Mesenchymal stem cell (in vitro differentiated cells and primary cell): Measurements from ENCODE around the gene NUDT4.
"Not testable (repeated sequence)": the region's sequence is repeated elsewhere in the genome, so short reads cannot be mapped to it uniquely, and the experiment has no call there.

Source experiments
- DNase-seq: peaks from one replicate; pipeline ENCODE4 v3.0.0-alpha.2; 2013
- H2AFZ ChIP-seq: one replicate; pipeline ENCODE4 v1.6.1; 2013; ENCODE audit warnings: low read depth, mild to moderate bottlenecking, control low read depth, inconsistent platforms, low read length, moderate library complexity
- H2AK5ac ChIP-seq: 2 replicates; pipeline ENCODE4 v1.6.1; 2013; ENCODE audit warnings: low read length, moderate library complexity, mild to moderate bottlenecking, inconsistent platforms; ENCODE audit not compliant: severe bottlenecking
- H2BK120ac ChIP-seq: one replicate; pipeline ENCODE4 v1.6.1; 2013; ENCODE audit warnings: low read depth, mild to moderate bottlenecking, inconsistent platforms, low read length, moderate library complexity
- H2BK12ac ChIP-seq, 2 experiments: one replicate each; pipeline ENCODE4 v1.6.1; 2013; ENCODE audit warnings: inconsistent platforms in 2 of 2, low read length in 2 of 2, mild to moderate bottlenecking in 2 of 2, moderate library complexity in 2 of 2, control low read depth in 1 of 2
- H2BK15ac ChIP-seq: one replicate; pipeline ENCODE4 v1.6.1; 2013; ENCODE audit warnings: mild to moderate bottlenecking, low read depth, inconsistent platforms; ENCODE audit not compliant: poor library complexity, severe bottlenecking
- H2BK5ac ChIP-seq: 2 replicates; pipeline ENCODE4 v1.6.1; 2013; ENCODE audit warnings: low read depth, mild to moderate bottlenecking, low read length, control low read depth, inconsistent platforms; ENCODE audit not compliant: poor library complexity, severe bottlenecking
- H3K14ac ChIP-seq, 2 experiments: one replicate each; pipeline ENCODE4 v1.6.1; 2013; ENCODE audit warnings: inconsistent platforms in 2 of 2, low read length in 2 of 2, control low read depth in 1 of 2, mild to moderate bottlenecking in 1 of 2, moderate library complexity in 1 of 2
- H3K18ac ChIP-seq, 2 experiments: one replicate each; pipeline ENCODE4 v1.6.1; 2013; ENCODE audit warnings: inconsistent platforms in 2 of 2, low read length in 2 of 2, control low read depth in 1 of 2, low read depth in 1 of 2, mild to moderate bottlenecking in 1 of 2
- H3K23ac ChIP-seq, 2 experiments: one replicate each; pipeline ENCODE4 v1.6.1; 2013; ENCODE audit warnings: inconsistent platforms in 2 of 2, low read length in 2 of 2, mild to moderate bottlenecking in 2 of 2, moderate library complexity in 2 of 2, control low read depth in 1 of 2
- H3K27ac ChIP-seq: 2 replicates; pipeline ENCODE4 v1.5.1; 2013; ENCODE audit warnings: mild to moderate bottlenecking, moderate library complexity, low read length, control low read depth, inconsistent platforms; ENCODE audit not compliant: poor library complexity, severe bottlenecking
- H3K27me3 ChIP-seq, 2 experiments: 2 replicates each; pipeline versions ENCODE4 v1.6.1 to v1.7.0; 2013; ENCODE audit warnings: low read length in 2 of 2, mild to moderate bottlenecking in 2 of 2, moderate library complexity in 2 of 2, control low read depth in 1 of 2, inconsistent platforms in 1 of 2; ENCODE audit not compliant: control insufficient read depth in 1 of 2, insufficient read depth in 1 of 2
- H3K36me3 ChIP-seq, 2 experiments: 2 replicates each; pipeline versions ENCODE4 v1.6.1 to v1.7.0; 2013; ENCODE audit warnings: low read length in 2 of 2, control low read depth in 1 of 2, inconsistent platforms in 1 of 2, low read depth in 1 of 2, mild to moderate bottlenecking in 1 of 2; ENCODE audit not compliant: insufficient read depth in 2 of 2, control insufficient read depth in 1 of 2
- H3K4ac ChIP-seq, 2 experiments: one replicate each; pipeline ENCODE4 v1.6.1; 2013; ENCODE audit warnings: inconsistent platforms in 2 of 2, low read length in 2 of 2, mild to moderate bottlenecking in 2 of 2, moderate library complexity in 2 of 2, control low read depth in 1 of 2, low read depth in 1 of 2
- H3K4me1 ChIP-seq: 2 replicates; pipeline ENCODE4 v1.6.1; 2013; ENCODE audit warnings: low read depth, low read length, control low read depth; ENCODE audit not compliant: control insufficient read depth, insufficient read depth
- H3K4me2 ChIP-seq: 2 replicates; pipeline ENCODE4 v1.6.1; 2013; ENCODE audit warnings: low read length, mild to moderate bottlenecking, inconsistent platforms; ENCODE audit not compliant: poor library complexity, severe bottlenecking
- H3K4me3 ChIP-seq, 2 experiments: 2 replicates each; pipeline versions ENCODE4 v1.5.1 to v1.7.0; 2013; ENCODE audit warnings: low read length in 2 of 2, mild to moderate bottlenecking in 2 of 2, control low read depth in 1 of 2, low read depth in 1 of 2; ENCODE audit not compliant: insufficient read depth in 1 of 2
- H3K79me1 ChIP-seq: replicated peaks from 2 replicates; pipeline ENCODE4 v1.6.1; 2013; ENCODE audit warnings: mild to moderate bottlenecking, control low read depth, low read length, inconsistent platforms; ENCODE audit not compliant: poor library complexity, severe bottlenecking
- H3K9ac ChIP-seq: 2 replicates; pipeline ENCODE4 v1.7.0; 2013; ENCODE audit warnings: mild to moderate bottlenecking, low read length, moderate library complexity
- H3K9me3 ChIP-seq: 2 replicates; pipeline ENCODE4 v1.7.0; 2013; ENCODE audit warnings: mild to moderate bottlenecking, low read length; ENCODE audit not compliant: control insufficient read depth
- H4K8ac ChIP-seq: one replicate; pipeline ENCODE4 v1.6.1; 2013; ENCODE audit warnings: inconsistent platforms, mild to moderate bottlenecking, low read length, moderate library complexity
- H4K91ac ChIP-seq: one replicate; pipeline ENCODE4 v1.6.1; 2013; ENCODE audit warnings: mild to moderate bottlenecking, low read length, inconsistent platforms
- whole genome bisulfite sequencing: methylation state at CpG from one replicate; pipeline ENCODE4 v1.1.7; 2013; ENCODE audit warnings: mixed read lengths; 5-methylcytosine and 5-hydroxymethylcytosine counted together

Gene NUDT4

DNA sequence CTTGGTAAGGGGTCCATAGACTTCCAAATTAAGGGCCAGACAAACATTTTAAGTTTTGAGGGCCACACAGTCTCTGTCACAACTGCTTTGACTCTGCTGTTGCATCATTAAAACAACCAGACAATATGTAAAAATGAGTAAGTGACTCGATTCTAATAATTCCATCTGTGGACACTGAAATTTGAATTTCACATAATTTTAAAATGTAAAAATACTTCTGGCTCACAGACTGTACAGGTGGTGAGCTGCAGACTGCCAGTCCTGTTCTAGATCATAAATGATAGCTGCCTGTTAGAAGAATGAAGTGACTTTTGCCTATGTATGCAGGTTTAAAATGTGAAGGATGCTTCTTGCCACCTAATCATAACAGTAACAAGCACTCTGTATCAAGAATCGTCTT lies 15.7 kb downstream of the NUDT4 start:
- H2BK15ac ChIP-seq = no peak overlapping the region
- H3K27me3 ChIP-seq = no peaks in the 10 kb centered on the region
- no peak overlapping the region for H2AK5ac ChIP-seq
- H2AFZ ChIP-seq = no peak overlapping the region
- H2BK12ac ChIP-seq = no peak overlapping the region
- no peak overlapping the region for H2BK120ac ChIP-seq
- no peak overlapping the region for H3K18ac ChIP-seq
- no peak overlapping the region for H3K9ac ChIP-seq
- H3K23ac ChIP-seq = no peak overlapping the region
- H3K79me1 ChIP-seq = peaks cover 11% of the 10 kb centered on the region
- H4K8ac ChIP-seq = no peak overlapping the region
- no peak overlapping the region for H4K91ac ChIP-seq
- peaks cover 17% of the 10 kb centered on the region for H3K4me1 ChIP-seq
- H3K4ac ChIP-seq = no peak overlapping the region
- H3K36me3 ChIP-seq = peaks cover 3 to 34% of the 10 kb centered on the region in 2 experiments
- no peak overlapping the region for H3K4me2 ChIP-seq
- no peak for DNase-seq
- H3K4me3 ChIP-seq = no peak overlapping the region
- H2BK5ac ChIP-seq = no peak overlapping the region
- H3K14ac ChIP-seq = no peak overlapping the region
- no CpG with 5 or more reads among the region's 2 CpGs for WGBS
- no peak overlapping the region for H3K27ac ChIP-seq
- H3K9me3 ChIP-seq = no peaks in the 10 kb centered on the region

DNA sequence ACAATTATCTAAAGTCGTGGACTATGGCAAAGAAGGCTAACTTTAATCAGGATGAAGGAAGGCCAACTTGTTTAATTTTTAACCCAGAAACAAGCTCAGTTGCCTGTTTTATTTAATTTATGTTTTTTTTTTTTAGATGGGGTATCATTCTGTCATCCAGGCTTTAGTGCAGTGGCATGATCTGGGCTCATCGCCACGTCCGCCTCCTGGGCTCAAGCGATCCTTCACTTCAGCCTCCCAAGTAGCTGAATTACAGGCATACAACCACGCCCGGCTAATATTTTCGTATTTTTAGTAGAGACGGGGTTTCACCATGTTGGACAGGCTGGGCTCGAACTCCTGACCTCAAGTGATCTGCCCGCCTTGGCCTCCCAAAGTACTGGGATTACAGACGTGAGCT lies 19.7 kb downstream of the NUDT4 start:
- Histone ChIP-seq H3K27me3 (no peaks in the 10 kb centered on the region), H2BK120ac (no peak overlapping the region), H3K79me1 (peaks cover 12% of the 10 kb centered on the region), H3K36me3 (peaks cover 3 to 43% of the 10 kb centered on the region in 2 experiments), H3K9me3 (no peaks in the 10 kb centered on the region), H3K4me1 (peaks cover 3% of the 10 kb centered on the region), H3K4me2 (no peak overlapping the region), H3K4ac (no peak overlapping the region), H3K4me3 (no peak overlapping the region), H3K14ac (no peak overlapping the region), H2AK5ac (no peak overlapping the region), H3K27ac (no peak overlapping the region), H3K9ac (no peak overlapping the region), H3K18ac (no peak overlapping the region), H2BK12ac (no peak overlapping the region), H2BK15ac (no peak overlapping the region), H4K91ac (no peak overlapping the region), H2BK5ac (no peak overlapping the region), H2AFZ (no peak overlapping the region), H4K8ac (no peak overlapping the region), H3K23ac (no peak overlapping the region)
- WGBS = 98% methylated on average over 12 of the region's 12 CpGs
- no peak for DNase-seq

DNA sequence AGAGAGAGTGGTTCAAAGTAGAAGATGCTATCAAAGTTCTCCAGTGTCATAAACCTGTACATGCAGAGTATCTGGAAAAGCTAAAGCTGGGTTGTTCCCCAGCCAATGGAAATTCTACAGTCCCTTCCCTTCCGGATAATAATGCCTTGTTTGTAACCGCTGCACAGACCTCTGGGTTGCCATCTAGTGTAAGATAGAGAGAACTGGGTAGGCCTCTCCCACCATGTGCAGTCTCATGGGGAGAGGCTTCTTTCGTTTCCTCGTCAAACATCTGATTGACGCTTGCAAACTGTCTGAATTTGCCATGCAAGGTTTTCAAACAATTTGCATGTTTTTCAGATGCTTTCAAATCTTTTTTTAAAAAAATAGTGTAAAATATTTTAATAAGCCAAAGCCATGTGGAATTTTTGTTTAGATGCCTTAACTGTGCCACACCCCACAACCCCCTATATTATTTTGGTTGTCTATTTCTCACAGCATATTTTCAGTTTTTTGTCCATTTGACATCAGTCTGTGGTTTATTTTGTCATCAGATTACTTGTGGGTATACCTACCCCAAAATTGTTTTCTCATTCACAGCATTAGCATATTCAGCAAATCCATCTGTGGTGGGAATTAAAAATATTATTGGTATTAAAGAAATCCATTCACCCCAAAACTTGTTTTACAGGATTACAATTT lies 21.6 kb downstream of the NUDT4 start:
- not testable (repeated sequence) for H3K4ac ChIP-seq, H4K8ac ChIP-seq, H3K4me3 ChIP-seq, H3K27me3 ChIP-seq, H3K9ac ChIP-seq, H2BK5ac ChIP-seq, H2AFZ ChIP-seq, H3K4me1 ChIP-seq, H3K18ac ChIP-seq, H2BK120ac ChIP-seq, H3K27ac ChIP-seq, H3K9me3 ChIP-seq, H3K14ac ChIP-seq, H2BK12ac ChIP-seq, DNase-seq, H2BK15ac ChIP-seq, H2AK5ac ChIP-seq, H3K4me2 ChIP-seq, H3K23ac ChIP-seq, H4K91ac ChIP-seq
- WGBS = no CpG with 5 or more reads among the region's 5 CpGs
- Histone ChIP-seq H3K79me1 (peaks cover 12% of the 10 kb centered on the region), H3K36me3 (peaks cover 3 to 53% of the 10 kb centered on the region in 2 experiments)

DNA sequence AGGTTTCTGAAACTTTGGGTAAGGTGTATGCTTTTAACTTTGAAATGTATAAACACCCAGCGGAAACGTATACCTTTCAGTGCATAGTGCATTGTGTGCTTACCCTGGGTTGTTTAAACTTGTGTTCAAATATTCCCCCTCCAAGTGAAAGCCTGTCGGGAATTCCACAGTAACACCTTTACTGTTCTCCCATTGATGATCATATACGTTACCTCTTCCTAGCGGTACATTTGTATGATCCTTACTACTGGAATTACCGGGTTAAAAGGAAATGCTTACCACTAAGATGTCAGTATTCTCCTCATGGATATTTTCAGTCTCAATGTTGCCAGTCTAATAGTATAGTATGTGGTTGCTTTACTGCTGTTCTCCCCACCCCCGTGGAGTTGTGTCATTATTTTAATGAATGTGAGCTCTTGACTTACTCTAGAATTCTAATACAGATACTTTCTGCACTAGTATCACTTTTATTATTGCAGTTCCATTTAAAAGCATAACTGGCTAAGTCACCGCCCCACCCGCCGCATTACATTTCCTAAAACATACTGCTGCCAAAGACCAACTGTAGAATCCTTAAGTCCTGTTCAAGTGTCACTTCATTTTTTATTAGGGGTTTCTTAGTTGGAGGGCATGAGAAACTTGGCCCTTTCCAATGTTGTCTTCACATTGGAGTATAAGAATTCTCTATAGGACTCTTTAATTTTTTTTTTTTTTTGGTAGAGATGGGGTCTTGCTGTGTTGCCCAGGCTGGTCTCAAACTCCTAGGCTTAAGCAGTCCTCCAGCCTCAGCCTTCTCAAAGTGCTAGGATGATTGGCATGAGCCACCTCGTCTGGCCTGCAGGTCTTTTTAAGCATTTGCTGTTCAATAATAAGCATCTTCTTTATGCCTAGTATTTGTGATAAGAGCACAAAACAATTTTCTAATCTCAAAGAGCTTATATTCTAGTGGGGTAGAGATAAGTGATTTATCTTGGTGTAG lies 24.9 kb downstream of the NUDT4 start:
- H3K9me3 ChIP-seq = no peaks in the 10 kb centered on the region
- H2AK5ac ChIP-seq = no peak overlapping the region
- no peak overlapping the region for H3K23ac ChIP-seq
- H3K36me3 ChIP-seq = peaks cover 11 to 53% of the 10 kb centered on the region in 2 experiments
- peaks cover 15% of the 10 kb centered on the region for H3K79me1 ChIP-seq
- H2BK5ac ChIP-seq = no peak overlapping the region
- peaks cover under 1% of the 10 kb centered on the region for H3K4me1 ChIP-seq
- no peak overlapping the region for H3K9ac ChIP-seq
- H3K27ac ChIP-seq = no peak overlapping the region
- no peak overlapping the region for H2AFZ ChIP-seq
- no peak overlapping the region for H2BK12ac ChIP-seq
- no peak overlapping the region for H3K4me2 ChIP-seq
- no peak overlapping the region for H3K14ac ChIP-seq
- H4K91ac ChIP-seq = no peak overlapping the region
- H3K18ac ChIP-seq = no peak overlapping the region
- H3K27me3 ChIP-seq = no peaks in the 10 kb centered on the region
- H2BK120ac ChIP-seq = no peak overlapping the region
- no peak overlapping the region for H3K4ac ChIP-seq
- DNase-seq = no peak
- H2BK15ac ChIP-seq = no peak overlapping the region
- no peak overlapping the region for H3K4me3 ChIP-seq
- 98% methylated on average over 4 of the region's 11 CpGs for WGBS
- no peak overlapping the region for H4K8ac ChIP-seq
